Measurements from ENCODE around the gene TP53INP2. TPM values are rescaled to one million over a fixed set of nuclear protein-coding genes. Genes with fewer than 3 reads are reported as not detected.

The TP53INP2 gene
- total RNA-seq, 2 experiments from 2014 or later: 1.3 to 2.6 TPM

GRCh38 chr20:34683667-34684066 is 20.5 kb upstream of the TP53INP2 start:
- no peak for DNase-seq
- no peak overlapping the region for H3K27ac Mint-ChIP-seq
- no peak overlapping the region for H3K4me3 Mint-ChIP-seq
- ChIA-PET POLR2A (no interaction called here), CTCF (interaction anchor here (1.7 kb wide), 1 partner anchor 384 kb away, joined by 3 read pairs; no protein-coding TSS in a partner anchor)
- H3K9me3 Mint-ChIP-seq: no peaks in the 10 kb centered on the region
- peaks cover 7% of the 10 kb centered on the region for H3K4me1 Mint-ChIP-seq
- H3K27me3 Mint-ChIP-seq: no peaks in the 10 kb centered on the region
- H3K36me3 Mint-ChIP-seq (ENCODE audit: low read depth): no peaks in the 10 kb centered on the region

GRCh38 chr20:34689486-34689885 is 14.7 kb upstream of the TP53INP2 start:
- Mint-ChIP-seq H3K9me3 (no peaks in the 10 kb centered on the region), H3K36me3 (ENCODE audit: low read depth) (no peaks in the 10 kb centered on the region), H3K27ac (no peak overlapping the region), H3K4me3 (no peak overlapping the region), H3K4me1 (no peaks in the 10 kb centered on the region), H3K27me3 (no peaks in the 10 kb centered on the region)
- CTCF ChIA-PET: interaction anchor here (1.1 to 3.1 kb wide), 3 partner anchors 10 to 24 kb away, joined by 4 to 10 read pairs (median 4); partner anchors contain the start of gene TP53INP2
- POLR2A ChIA-PET: no interaction called here
- no peak for DNase-seq

GRCh38 chr20:34691838-34692237 is 12.3 kb upstream of the TP53INP2 start:
- Mint-ChIP-seq H3K27ac (no peak overlapping the region), H3K27me3 (no peaks in the 10 kb centered on the region), H3K4me1 (no peaks in the 10 kb centered on the region), H3K9me3 (no peaks in the 10 kb centered on the region), H3K4me3 (no peak overlapping the region), H3K36me3 (ENCODE audit: low read depth) (no peaks in the 10 kb centered on the region)
- ChIA-PET CTCF (no interaction called here), POLR2A (no interaction called here)
- no peak for DNase-seq

- H3K36me3 Mint-ChIP-seq (ENCODE audit: low read depth): no peaks in the 10 kb centered on the region
- POLR2A ChIA-PET: no interaction called here
- no peaks in the 10 kb centered on the region for H3K4me1 Mint-ChIP-seq
- no peak overlapping the region for H3K4me3 Mint-ChIP-seq
- CTCF ChIA-PET: interaction anchor here (0.6 to 1.3 kb wide), 2 partner anchors 10 to 153 kb away, joined by 4 read pairs; no protein-coding TSS in a partner anchor
- H3K27me3 Mint-ChIP-seq: no peaks in the 10 kb centered on the region
- no peak overlapping the region for H3K27ac Mint-ChIP-seq
- H3K9me3 Mint-ChIP-seq: no peaks in the 10 kb centered on the region
- DNase-seq: no peak
Measured at GRCh38 chr20:34693414-34693813, 10.7 kb upstream of the TP53INP2 start.

GRCh38 chr20:34701405-34702085 is 2.6 kb upstream of the TP53INP2 start:
- Mint-ChIP-seq H3K4me1 (peaks cover 23% of the 10 kb centered on the region), H3K36me3 (ENCODE audit: low read depth) (no peaks in the 10 kb centered on the region), H3K27me3 (peaks cover 9% of the 10 kb centered on the region), H3K4me3 (no peak overlapping the region), H3K9me3 (no peaks in the 10 kb centered on the region), H3K27ac (no peak overlapping the region)
- ChIA-PET CTCF (interaction anchor here (0.6 to 1.3 kb wide), 3 partner anchors 21 to 1196 kb away, joined by 3 read pairs; partner anchors contain the start of gene DYNLRB1), POLR2A (no interaction called here)
- DNase-seq: no peak

- POLR2A ChIA-PET: no interaction called here
- DNase-seq: no peak
- Mint-ChIP-seq H3K4me1 (peaks cover 27% of the 10 kb centered on the region), H3K4me3 (peak overlapping the region; percentile 90), H3K9me3 (no peaks in the 10 kb centered on the region), H3K36me3 (ENCODE audit: low read depth) (no peaks in the 10 kb centered on the region), H3K27me3 (peaks cover 9% of the 10 kb centered on the region), H3K27ac (peak overlapping the region; percentile 93)
- CTCF ChIA-PET: interaction anchor here (0.7 to 1.9 kb wide), 7 partner anchors 10 to 455 kb away, joined by 3 to 10 read pairs (median 4); no protein-coding TSS in a partner anchor
Measured at GRCh38 chr20:34703061-34703423, 1.1 kb upstream of the TP53INP2 start.

GRCh38 chr20:34703424-34704176 is 544 bp upstream of the TP53INP2 start:
- Mint-ChIP-seq H3K36me3 (ENCODE audit: low read depth) (no peaks in the 10 kb centered on the region), H3K9me3 (no peaks in the 10 kb centered on the region), H3K4me3 (peak overlapping the region; percentile 90), H3K4me1 (peaks cover 29% of the 10 kb centered on the region), H3K27ac (peak overlapping the region; percentile 93), H3K27me3 (peaks cover 8% of the 10 kb centered on the region)
- CTCF ChIA-PET: interaction anchor here (0.7 to 1.9 kb wide), 11 partner anchors 10 to 455 kb away, joined by 3 to 10 read pairs (median 3); partner anchors contain the start of gene PIGU
- peak; percentile 12 for DNase-seq
- POLR2A ChIA-PET: no interaction called here

GRCh38 chr20:34705008-34705396 is 858 bp downstream of the TP53INP2 start:
- peak overlapping the region; percentile 93 for H3K27ac Mint-ChIP-seq
- DNase-seq: no peak
- no peaks in the 10 kb centered on the region for H3K9me3 Mint-ChIP-seq
- H3K4me3 Mint-ChIP-seq: peak overlapping the region; percentile 85
- peaks cover 7% of the 10 kb centered on the region for H3K27me3 Mint-ChIP-seq
- ChIA-PET CTCF (interaction anchor here (0.6 to 1.9 kb wide), 6 partner anchors 11 to 337 kb away, joined by 3 to 4 read pairs (median 3); partner anchors contain the start of genes DYNLRB1 and PIGU), POLR2A (no interaction called here)
- no peaks in the 10 kb centered on the region for H3K36me3 Mint-ChIP-seq (ENCODE audit: low read depth)
- peaks cover 31% of the 10 kb centered on the region for H3K4me1 Mint-ChIP-seq

GRCh38 chr20:34705397-34706301 is 1.5 kb downstream of the TP53INP2 start:
- peaks cover 36% of the 10 kb centered on the region for H3K4me1 Mint-ChIP-seq
- ChIA-PET POLR2A (interaction anchor here (0.6 to 0.7 kb wide), 3 partner anchors 49 to 346 kb away, joined by 3 to 4 read pairs (median 3); no protein-coding TSS in a partner anchor), CTCF (interaction anchor here (0.5 to 3.3 kb wide), 9 partner anchors 10 to 393 kb away, joined by 3 to 14 read pairs (median 3); partner anchors contain the start of gene DYNLRB1)
- H3K36me3 Mint-ChIP-seq (ENCODE audit: low read depth): no peaks in the 10 kb centered on the region
- peaks cover 12% of the 10 kb centered on the region for H3K27me3 Mint-ChIP-seq
- H3K4me3 Mint-ChIP-seq: peak overlapping the region; percentile 85
- H3K9me3 Mint-ChIP-seq: no peaks in the 10 kb centered on the region
- peak overlapping the region; percentile 93 for H3K27ac Mint-ChIP-seq
- DNase-seq: peak; percentile 17

GRCh38 chr20:34706302-34706875 is 2.2 kb downstream of the TP53INP2 start:
- Mint-ChIP-seq H3K4me1 (peaks cover 38% of the 10 kb centered on the region), H3K36me3 (ENCODE audit: low read depth) (no peaks in the 10 kb centered on the region), H3K4me3 (no peak overlapping the region), H3K27ac (no peak overlapping the region), H3K9me3 (no peaks in the 10 kb centered on the region), H3K27me3 (peaks cover 17% of the 10 kb centered on the region)
- DNase-seq: no peak
- POLR2A ChIA-PET: interaction anchor here (0.6 to 0.7 kb wide), 3 partner anchors 50 to 345 kb away, joined by 3 to 4 read pairs (median 3); no protein-coding TSS in a partner anchor
- CTCF ChIA-PET: interaction anchor here (0.5 to 3.3 kb wide), 7 partner anchors 10 to 394 kb away, joined by 3 to 14 read pairs (median 3); partner anchors contain the start of gene DYNLRB1

- Mint-ChIP-seq H3K4me3 (no peak overlapping the region), H3K27ac (no peak overlapping the region), H3K4me1 (peaks cover 38% of the 10 kb centered on the region), H3K36me3 (ENCODE audit: low read depth) (no peaks in the 10 kb centered on the region), H3K27me3 (peaks cover 14% of the 10 kb centered on the region), H3K9me3 (no peaks in the 10 kb centered on the region)
- ChIA-PET CTCF (interaction anchor here (0.6 to 3.3 kb wide), 6 partner anchors 11 to 394 kb away, joined by 3 to 14 read pairs (median 4); no protein-coding TSS in a partner anchor), POLR2A (no interaction called here)
- DNase-seq: no peak
Measured at GRCh38 chr20:34706912-34707784, 3.0 kb downstream of the TP53INP2 start.
